Uterus (tissue), 4 donors: ENCODE measurements around the gene ARFGAP2. TPM values are rescaled to one million over a fixed set of nuclear protein-coding genes. Genes with fewer than 3 reads are reported as not detected.
A peak's percentile ranks its signal among the peaks of the same experiment; 100 is the strongest.
"Not testable (repeated sequence)": the region's sequence is repeated elsewhere in the genome, so short reads cannot be mapped to it uniquely, and the experiment has no call there.

Experiments used
- DNase-seq, 2 donors: peaks; one replicate each; pipeline ENCODE4 v3.0.0-alpha.2; 2019 to 2020
- H3K27ac ChIP-seq, 2 donors: fragments of 200-600 bp; sonication (generic); 1 replicate in 1 of 2; 2 replicates in 1 of 2; pipeline ENCODE4 v1.5.1; 2016 to 2018
- H3K27me3 ChIP-seq, 2 donors: fragments of 200-600 bp; sonication (generic); one replicate each; pipeline ENCODE4 v1.5.1; 2018 to 2019; ENCODE audit warnings: control low read depth in 1 of 2
- H3K36me3 ChIP-seq, 2 donors: fragments of 200-600 bp; sonication (generic); one replicate each; pipeline ENCODE4 v1.5.1; 2019; ENCODE audit warnings: control low read depth in 1 of 2
- H3K4me1 ChIP-seq, 2 donors: fragments of 200-600 bp; sonication (generic); one replicate each; pipeline ENCODE4 v1.5.1; 2018 to 2019; ENCODE audit warnings: control low read depth in 1 of 2
- H3K4me3 ChIP-seq, 2 donors: fragments of 200-600 bp; sonication (generic); 1 replicate in 1 of 2; 2 replicates in 1 of 2; pipeline ENCODE4 v1.5.1; 2018 to 2019; ENCODE audit warnings: mild to moderate bottlenecking in 1 of 2
- H3K9me3 ChIP-seq, 2 donors: fragments of 200-600 bp; sonication (generic); one replicate each; pipeline ENCODE4 v1.5.1; 2019; ENCODE audit warnings: control low read depth in 1 of 2
- CTCF ChIP-seq, 4 experiments: fragments of 200-600 bp in 2 of 4; fragments of 450-650 bp in 2 of 4; sonication (generic) in 2 of 4; IDR thresholded peaks; one replicate each; pipeline ENCODE4 v1.5.1; 2016 to 2019; ENCODE audit warnings: antibody characterized with exemption in 4 of 4, mild to moderate bottlenecking in 2 of 4, moderate library complexity in 1 of 4
- POLR2A ChIP-seq, 2 donors: fragments of 450-650 bp; IDR thresholded peaks; one replicate each; pipeline ENCODE4 v1.6.1; 2016; ENCODE audit warnings: antibody characterized with exemption in 2 of 2, mild to moderate bottlenecking in 1 of 2, moderate library complexity in 1 of 2
- intact Hi-C: fragments of 100-400 bp; cut with DNase I; formaldehyde crosslinking; loops from one replicate; pipeline ENCODE4 v1.15.1; 2023; ENCODE audit warnings: low total_unique reads
- total RNA-seq, 4 donors: library from RNA; depleted of rRNA in 3 of 4; stranded (reverse); fragments of >200 nt in 3 of 4; gene quantifications; one replicate each; pipeline versions ENCODE4 v1.1.0 to v1.2.4, GENCODE V29; 2014 to 2023
- donor health status: DM: yes; HTN: yes; CAD: no.

The ARFGAP2 gene
- total RNA-seq, 4 donors from 2014 or later, result 57.4 to 243 (median 151) TPM

- Histone ChIP-seq H3K27ac (peak overlapping the region; percentile 94 to 99), H3K4me3 (peak overlapping the region; percentile 57 to 90)
- no peak for TF ChIP-seq CTCF (IDR thresholded peaks at IDR 0.05)
- TF ChIP-seq POLR2A (IDR thresholded peaks at IDR 0.05), result no peak
These were observed 39.6 kb upstream of the ARFGAP2 start for GRCh38 chr11:47216121-47216798.

DNA sequence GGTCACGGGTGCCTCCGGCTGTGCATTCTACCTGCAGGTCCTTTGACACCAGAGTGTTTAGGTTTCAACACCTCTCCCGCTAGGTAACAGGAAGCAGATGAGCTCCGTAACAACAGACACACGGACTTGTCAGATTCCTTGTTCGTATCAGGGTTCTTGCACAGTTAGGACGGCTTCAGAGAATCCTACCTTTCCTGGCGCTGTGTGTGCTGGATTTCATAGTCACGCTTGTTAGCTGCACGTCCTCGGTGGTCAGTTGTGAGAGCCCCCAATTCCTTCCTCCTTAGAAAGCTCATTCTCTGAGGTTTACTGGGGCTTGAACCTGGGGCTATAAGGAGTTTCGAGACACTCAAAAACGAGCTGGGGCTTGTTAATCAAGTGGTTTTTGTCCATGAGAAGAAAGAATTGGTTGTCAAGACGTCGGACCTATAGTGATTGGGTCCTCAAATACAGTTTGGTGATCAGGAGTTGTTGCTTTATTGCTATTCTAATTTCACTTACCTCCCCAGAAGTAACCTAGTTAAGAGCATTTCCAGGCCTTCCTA lies 38.8 kb upstream of the ARFGAP2 start:
- Histone ChIP-seq H3K4me1 (no peaks in the 10 kb centered on the region), H3K27me3 (no peaks in the 10 kb centered on the region), H3K9me3 (no peaks in the 10 kb centered on the region), H3K36me3 (no peaks in the 10 kb centered on the region), H3K27ac (peak overlapping the region; percentile 94 to 99), H3K4me3 (peak overlapping the region; percentile 57 to 90)
- no peak for DNase-seq
- TF ChIP-seq POLR2A (IDR thresholded peaks at IDR 0.05) (no peak), CTCF (IDR thresholded peaks at IDR 0.05) (no peak)
- intact Hi-C loops, result no loop called here

More at GRCh38 chr11:47216121-47216798, 39.6 kb upstream of the ARFGAP2 start:
- intact Hi-C loops, result no loop called here
- Histone ChIP-seq H3K27me3 (no peaks in the 10 kb centered on the region), H3K4me1 (no peaks in the 10 kb centered on the region), H3K36me3 (no peaks in the 10 kb centered on the region), H3K9me3 (no peaks in the 10 kb centered on the region)
- peak; percentile 43 to 44 for DNase-seq

- Histone ChIP-seq H3K36me3 (no peaks in the 10 kb centered on the region), H3K4me3 (peak overlapping the region; percentile 57 to 90), H3K27me3 (no peaks in the 10 kb centered on the region), H3K4me1 (no peaks in the 10 kb centered on the region), H3K9me3 (no peaks in the 10 kb centered on the region), H3K27ac (peak overlapping the region; percentile 94 to 99)
- TF ChIP-seq POLR2A (IDR thresholded peaks at IDR 0.05), result peak; percentile 23 to 59
- TF ChIP-seq CTCF (IDR thresholded peaks at IDR 0.05), result no peak
- intact Hi-C loops, result no loop called here
- peak; percentile 88 to 93 for DNase-seq
These were observed 37.4 kb upstream of the ARFGAP2 start for GRCh38 chr11:47213950-47214565.

DNA sequence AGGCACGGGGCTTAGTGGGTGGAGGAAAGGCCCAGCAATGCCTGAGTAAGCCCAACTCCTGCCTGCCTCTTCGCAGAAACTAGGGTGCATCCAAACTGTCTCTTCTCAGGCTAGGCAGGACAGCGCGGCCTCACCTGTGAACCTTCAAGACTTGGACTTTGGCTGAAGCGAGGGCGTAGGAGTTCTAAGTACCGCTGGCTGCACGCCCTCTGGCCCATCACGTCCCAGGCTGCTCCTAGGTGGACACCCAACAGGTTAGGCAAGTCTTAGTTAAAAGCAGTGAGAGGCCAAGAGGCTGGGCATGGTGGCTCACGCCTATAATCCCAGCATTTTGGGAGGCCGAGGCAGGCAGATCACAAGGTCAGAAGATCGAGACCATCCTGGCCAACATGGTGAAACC lies 36.3 kb upstream of the ARFGAP2 start:
- Histone ChIP-seq H3K36me3 (no peaks in the 10 kb centered on the region), H3K27me3 (no peaks in the 10 kb centered on the region), H3K4me1 (no peaks in the 10 kb centered on the region), H3K27ac (no peak overlapping the region), H3K4me3 (no peak overlapping the region), H3K9me3 (no peaks in the 10 kb centered on the region)
- no peak for DNase-seq
- intact Hi-C loops, result no loop called here
- TF ChIP-seq POLR2A (IDR thresholded peaks at IDR 0.05), result no peak
- TF ChIP-seq CTCF (IDR thresholded peaks at IDR 0.05), result no peak

DNA sequence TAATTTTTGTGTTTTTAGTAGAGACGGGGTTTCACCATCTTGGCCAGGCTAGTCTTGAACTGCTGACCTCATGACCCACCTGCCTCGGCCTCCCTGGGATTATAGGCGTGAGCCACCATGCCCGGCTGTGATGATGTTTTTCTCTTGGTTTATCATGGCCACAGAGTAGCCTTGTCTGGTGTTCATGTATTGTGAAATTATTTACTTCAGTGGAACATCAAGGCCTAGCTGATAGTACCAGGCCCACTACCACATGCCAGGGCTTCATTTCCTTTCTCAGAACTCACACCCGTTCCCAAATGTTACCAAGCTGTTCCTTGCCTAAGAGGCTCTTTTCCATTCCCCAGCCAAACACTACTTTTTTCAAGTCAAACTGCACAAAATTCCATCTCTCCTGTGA lies 31.9 kb upstream of the ARFGAP2 start:
- Histone ChIP-seq H3K27ac (no peak overlapping the region), H3K27me3 (no peaks in the 10 kb centered on the region), H3K4me3 (no peak overlapping the region), H3K4me1 (no peaks in the 10 kb centered on the region), H3K9me3 (no peaks in the 10 kb centered on the region), H3K36me3 (no peaks in the 10 kb centered on the region)
- no peak for DNase-seq
- intact Hi-C loops, result no loop called here
- TF ChIP-seq POLR2A (IDR thresholded peaks at IDR 0.05) (no peak), CTCF (IDR thresholded peaks at IDR 0.05) (no peak)

- H3K36me3 ChIP-seq, result not testable (repeated sequence)
These were observed 31.4 kb upstream of the ARFGAP2 start for GRCh38 chr11:47208008-47208552.

More at GRCh38 chr11:47208008-47208552, 31.4 kb upstream of the ARFGAP2 start:
- H3K27me3 ChIP-seq, H3K9me3 ChIP-seq, DNase-seq, H3K27ac ChIP-seq, intact Hi-C loops, H3K4me3 ChIP-seq, H3K4me1 ChIP-seq: not testable (repeated sequence)
